ENCODE data around the gene GATAD2A.

GATAD2A gene

GRCh38 chr19:19514881-19515641 lies 109.6 kb downstream of the GATAD2A start, which contains the start of gene TSSK6:
Gene TSSK6 (minus strand): TSS chr19:19515548. CDS start chr19:19515427, 121 bp downstream.
- no peak for DNase-seq

- DNase-seq: peak; percentile 92
Observed at GRCh38 chr19:19515642-19516519, 110.4 kb downstream of the GATAD2A start, which contains the start of gene NDUFA13. Gene NDUFA13 (plus strand): TSS chr19:19516225. CDS start chr19:19516239, 14 bp downstream.

GRCh38 chr19:19517235-19517619 lies 111.8 kb downstream of the GATAD2A start:
- no peak for DNase-seq

GRCh38 chr19:19520989-19521388 lies 115.5 kb downstream of the GATAD2A start:
- no peak for DNase-seq

GRCh38 chr19:19523177-19523576 lies 117.7 kb downstream of the GATAD2A start:
- no peak for DNase-seq

GRCh38 chr19:19524053-19524452 lies 118.6 kb downstream of the GATAD2A start:
- no peak for DNase-seq

- no peak for DNase-seq
Observed at GRCh38 chr19:19525611-19526380, 120.3 kb downstream of the GATAD2A start.

- DNase-seq: no peak
Observed at GRCh38 chr19:19526581-19527370, 121.3 kb downstream of the GATAD2A start.

- DNase-seq: no peak
Observed at GRCh38 chr19:19527371-19527656, 121.8 kb downstream of the GATAD2A start.

- no peak for DNase-seq
Observed at GRCh38 chr19:19527674-19528625, 122.5 kb downstream of the GATAD2A start.

- no peak for DNase-seq
Observed at GRCh38 chr19:19528721-19529490, 123.4 kb downstream of the GATAD2A start, which contains the start of gene YJEFN3. Gene YJEFN3 (plus strand): TSS chr19:19528911. CDS start chr19:19528933, 22 bp downstream.

- no peak for DNase-seq
Observed at GRCh38 chr19:19529783-19530422, 124.4 kb downstream of the GATAD2A start.

- DNase-seq: no peak
Observed at GRCh38 chr19:19530423-19530804, 124.9 kb downstream of the GATAD2A start.

GRCh38 chr19:19530889-19531288 lies 125.4 kb downstream of the GATAD2A start:
- no peak for DNase-seq

GRCh38 chr19:19531951-19532805 lies 126.7 kb downstream of the GATAD2A start:
- DNase-seq: peak; percentile 94

- DNase-seq: no peak
Observed at GRCh38 chr19:19532806-19533701, 127.6 kb downstream of the GATAD2A start.

GRCh38 chr19:19533841-19534240 lies 128.4 kb downstream of the GATAD2A start:
- DNase-seq: no peak

Data from CD4-positive, alpha-beta T cell treated with Interleukin-17A for 4 hours (primary cell).